Gastroesophageal sphincter (tissue), 4 donors: ENCODE results near the gene CASP1. TPM values are rescaled to one million over a fixed set of nuclear protein-coding genes. Genes with fewer than 3 reads are reported as not detected.

Source experiments
- ATAC-seq: fragments of 150-250 bp; one replicate; pipeline ENCODE4 v1.9.1; 2016; ENCODE audit warnings: mild to moderate bottlenecking, moderate library complexity
- H3K27ac ChIP-seq, 4 donors: fragments of 200-600 bp; sonication (generic) in 3 of 4; 1 replicate in 3 of 4; 2 replicates in 1 of 4; pipeline ENCODE4 v1.5.1; 2016 to 2019
- H3K27me3 ChIP-seq: fragments of 200-600 bp; sonication (generic); one replicate; pipeline ENCODE4 v1.5.1; 2019
- H3K36me3 ChIP-seq, 2 donors: fragments of 200-600 bp; sonication (generic); one replicate each; pipeline ENCODE4 v1.5.1; 2019; ENCODE audit warnings: control low read depth in 1 of 2
- H3K4me1 ChIP-seq, 3 donors: fragments of 200-600 bp; sonication (generic); 1 replicate in 2 of 3; 2 replicates in 1 of 3; pipeline ENCODE4 v1.5.1; 2016 to 2019; ENCODE audit warnings: control low read depth in 2 of 3
- H3K4me3 ChIP-seq, 2 donors: fragments of 200-600 bp; sonication (generic); one replicate each; pipeline ENCODE4 v1.5.1; 2019; ENCODE audit warnings: mild to moderate bottlenecking in 1 of 2, moderate library complexity in 1 of 2
- H3K9me3 ChIP-seq, 3 donors: fragments of 200-600 bp; sonication (generic); one replicate each; pipeline ENCODE4 v1.5.1; 2017 to 2019; ENCODE audit warnings: control low read depth in 2 of 3
- CTCF ChIP-seq, 4 experiments: fragments of 200-600 bp in 2 of 4; fragments of 450-650 bp in 2 of 4; sonication (generic) in 1 of 4; IDR thresholded peaks; one replicate each; pipeline ENCODE4 v1.5.1; 2017 to 2019; ENCODE audit warnings: antibody characterized with exemption in 4 of 4, mild to moderate bottlenecking in 2 of 4, moderate library complexity in 2 of 4
- EP300 ChIP-seq: sonication (generic); formaldehyde crosslinking; IDR thresholded peaks from one replicate; pipeline ENCODE4 v1.6.1; 2017; ENCODE audit warnings: antibody characterized with exemption, mild to moderate bottlenecking
- POLR2A ChIP-seq, 2 donors: fragments of 450-650 bp; IDR thresholded peaks; one replicate each; pipeline ENCODE4 v1.6.1; 2017; ENCODE audit warnings: antibody characterized with exemption in 2 of 2, mild to moderate bottlenecking in 2 of 2, moderate library complexity in 1 of 2
- POLR2AphosphoS5 ChIP-seq: sonication (generic); formaldehyde crosslinking; IDR thresholded peaks from one replicate; pipeline ENCODE4 v1.6.1; 2017; ENCODE audit warnings: antibody characterized with exemption
- WGBS, 2 donors: methylation state at CpG; one replicate each; pipeline ENCODE4 v1.1.5; 2018; ENCODE audit warnings: low coverage in 1 of 2; 5-methylcytosine and 5-hydroxymethylcytosine counted together
- total RNA-seq, 4 donors: library from RNA; depleted of rRNA; stranded (reverse); fragments of >200 nt; gene quantifications; one replicate each; pipeline ENCODE4 v1.1.0, GENCODE V29; 2016

Gene CASP1
- total RNA-seq, 4 donors from 2014 or later, result 3.0 to 12.8 (median 7.3) TPM

GRCh38 chr11:105024394-105024793, 10.6 kb downstream of the CASP1 start:
- peaks cover 0 to 11% of the 10 kb centered on the region in 2 donors for H3K36me3 ChIP-seq
- ATAC-seq, result no peak
- no peaks in the 10 kb centered on the region for H3K4me1 ChIP-seq
- WGBS, 2 donors, result 58 to 88% methylated on average over 1 of the region's 1 CpG
- no peaks in the 10 kb centered on the region for H3K27me3 ChIP-seq
- TF ChIP-seq POLR2A (IDR thresholded peaks at IDR 0.05) (no peak), CTCF (IDR thresholded peaks at IDR 0.05) (no peak), POLR2AphosphoS5 (no peak), EP300 (no peak)
- H3K27ac ChIP-seq, result no peak overlapping the region
- H3K9me3 ChIP-seq, result no peaks in the 10 kb centered on the region
- H3K4me3 ChIP-seq, result no peak overlapping the region

- no peaks in the 10 kb centered on the region for H3K9me3 ChIP-seq
- no peak within 1 kb of the TSS for H3K27ac ChIP-seq
- TF ChIP-seq CTCF (IDR thresholded peaks at IDR 0.05) (no peak), POLR2A (IDR thresholded peaks at IDR 0.05) (no peak)
- H3K27me3 ChIP-seq, result no peaks in the 10 kb centered on the region
- ATAC-seq, result no peak
- no peaks in the 10 kb centered on the region for H3K4me1 ChIP-seq
- no peak within 1 kb of the TSS for H3K4me3 ChIP-seq
- H3K36me3 ChIP-seq, result peaks cover 0 to 4% of the 10 kb centered on the region in 2 donors
Measured at GRCh38 chr11:105023003-105023402, 11.9 kb downstream of the CASP1 start, which contains the start of gene CASP5. TSS of gene CASP5 (minus strand) at chr11:105023168. CDS start at chr11:105023136, 32 bp downstream.

- H3K36me3 ChIP-seq, result peaks cover 0 to 4% of the 10 kb centered on the region in 2 donors
- H3K27me3 ChIP-seq, result no peaks in the 10 kb centered on the region
- WGBS, 2 donors, result 29 to 67% methylated on average over 2 of the region's 2 CpGs
- no peak overlapping the region for H3K4me3 ChIP-seq
- no peaks in the 10 kb centered on the region for H3K9me3 ChIP-seq
- no peak overlapping the region for H3K27ac ChIP-seq
- no peaks in the 10 kb centered on the region for H3K4me1 ChIP-seq
- no peak for ATAC-seq
- no peak for TF ChIP-seq POLR2AphosphoS5
- TF ChIP-seq CTCF (IDR thresholded peaks at IDR 0.05), result no peak
- no peak for TF ChIP-seq EP300
- no peak for TF ChIP-seq POLR2A (IDR thresholded peaks at IDR 0.05)
Measured at GRCh38 chr11:105022527-105022926, 12.4 kb downstream of the CASP1 start.

- no peaks in the 10 kb centered on the region for H3K36me3 ChIP-seq
- H3K4me3 ChIP-seq, result no peak overlapping the region
- no peak overlapping the region for H3K27ac ChIP-seq
- ATAC-seq, result no peak
- H3K9me3 ChIP-seq, result no peaks in the 10 kb centered on the region
- H3K27me3 ChIP-seq, result no peaks in the 10 kb centered on the region
- TF ChIP-seq EP300 (no peak), POLR2AphosphoS5 (no peak), CTCF (IDR thresholded peaks at IDR 0.05) (no peak), POLR2A (IDR thresholded peaks at IDR 0.05) (no peak)
- H3K4me1 ChIP-seq, result no peaks in the 10 kb centered on the region
Measured at GRCh38 chr11:105007463-105007862, 27.5 kb downstream of the CASP1 start.

GRCh38 chr11:105005451-105005845, 29.5 kb downstream of the CASP1 start:
- Histone ChIP-seq H3K9me3 (no peaks in the 10 kb centered on the region), H3K4me3 (no peak overlapping the region), H3K4me1 (no peaks in the 10 kb centered on the region), H3K36me3 (no peaks in the 10 kb centered on the region), H3K27me3 (no peaks in the 10 kb centered on the region), H3K27ac (no peak overlapping the region)
- no peak for TF ChIP-seq POLR2A (IDR thresholded peaks at IDR 0.05)
- TF ChIP-seq POLR2AphosphoS5, result no peak
- TF ChIP-seq EP300, result no peak
- no peak for TF ChIP-seq CTCF (IDR thresholded peaks at IDR 0.05)
- ATAC-seq, result no peak
- 75 to 97% methylated on average over 3 of the region's 3 CpGs for WGBS, 2 donors
